ENCODE data around the gene GRID1.

GRID1 gene

DNA sequence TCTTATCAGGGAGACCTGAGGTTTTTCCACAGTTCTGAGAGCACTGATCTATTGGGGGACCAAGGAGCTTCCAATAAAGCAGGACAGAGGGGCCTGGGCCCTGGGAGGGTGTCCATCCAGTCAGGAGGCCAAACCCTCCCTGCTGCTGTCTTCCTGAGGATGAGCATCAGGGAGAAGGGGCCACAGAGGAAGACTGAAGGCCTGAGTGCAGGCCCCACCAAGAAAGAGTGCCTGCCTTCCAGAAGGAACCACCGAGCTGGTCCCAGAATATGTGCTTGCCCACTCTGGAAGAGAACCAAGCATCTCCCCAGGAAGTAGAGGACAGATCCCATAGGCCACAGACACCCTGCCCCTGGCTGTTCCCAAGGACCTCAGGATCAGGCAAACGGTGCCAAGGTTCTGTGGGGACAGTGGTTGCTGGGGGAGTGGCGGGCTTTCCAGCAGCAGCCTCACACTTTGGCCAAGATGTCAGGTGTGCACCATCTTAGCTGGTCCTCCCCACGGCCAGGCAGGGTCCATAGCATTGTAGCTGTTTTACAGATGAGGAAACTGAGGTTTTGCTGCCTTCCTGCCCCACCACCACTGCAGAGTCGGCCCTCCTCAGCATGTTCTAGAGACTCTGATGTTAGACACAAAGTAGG, 199.4 kb downstream of the GRID1 start:
- Mint-ChIP-seq H3K36me3 (ENCODE audit: low read depth) (no peaks in the 10 kb centered on the region), H3K27ac (no peak overlapping the region), H3K4me1 (no peaks in the 10 kb centered on the region), H3K27me3 (ENCODE audit: low read depth) (peaks cover 11% of the 10 kb centered on the region), H3K9me3 (no peaks in the 10 kb centered on the region), H3K4me3 (no peak overlapping the region)
- TF ChIP-seq, protein P1, sequence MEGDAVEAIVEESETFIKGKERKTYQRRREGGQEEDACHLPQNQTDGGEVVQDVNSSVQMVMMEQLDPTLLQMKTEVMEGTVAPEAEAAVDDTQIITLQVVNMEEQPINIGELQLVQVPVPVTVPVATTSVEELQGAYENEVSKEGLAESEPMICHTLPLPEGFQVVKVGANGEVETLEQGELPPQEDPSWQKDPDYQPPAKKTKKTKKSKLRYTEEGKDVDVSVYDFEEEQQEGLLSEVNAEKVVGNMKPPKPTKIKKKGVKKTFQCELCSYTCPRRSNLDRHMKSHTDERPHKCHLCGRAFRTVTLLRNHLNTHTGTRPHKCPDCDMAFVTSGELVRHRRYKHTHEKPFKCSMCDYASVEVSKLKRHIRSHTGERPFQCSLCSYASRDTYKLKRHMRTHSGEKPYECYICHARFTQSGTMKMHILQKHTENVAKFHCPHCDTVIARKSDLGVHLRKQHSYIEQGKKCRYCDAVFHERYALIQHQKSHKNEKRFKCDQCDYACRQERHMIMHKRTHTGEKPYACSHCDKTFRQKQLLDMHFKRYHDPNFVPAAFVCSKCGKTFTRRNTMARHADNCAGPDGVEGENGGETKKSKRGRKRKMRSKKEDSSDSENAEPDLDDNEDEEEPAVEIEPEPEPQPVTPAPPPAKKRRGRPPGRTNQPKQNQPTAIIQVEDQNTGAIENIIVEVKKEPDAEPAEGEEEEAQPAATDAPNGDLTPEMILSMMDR (IDR thresholded peaks at IDR 0.05; ENCODE audit: unreplicated experiment in 3 of 3) = no peak

DNA sequence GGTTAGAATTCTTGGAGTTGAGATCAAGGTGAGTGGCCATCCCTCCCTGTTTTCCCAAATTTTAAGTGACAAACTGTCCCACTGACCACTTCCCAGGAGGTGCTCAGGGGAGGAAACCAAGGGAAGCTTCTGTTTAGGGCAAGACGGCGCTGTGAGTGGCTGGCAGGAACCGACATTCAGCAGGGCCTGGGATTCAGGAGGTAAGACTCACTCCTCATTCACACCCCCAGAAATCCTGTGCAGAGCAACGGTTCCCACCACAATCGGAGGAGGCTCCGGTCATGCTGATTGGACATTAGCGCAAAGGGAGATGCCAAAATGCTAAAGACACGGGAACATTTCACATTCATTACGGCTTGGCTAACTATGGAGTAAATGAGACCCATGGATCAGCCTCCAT, 200.9 kb downstream of the GRID1 start:
- Mint-ChIP-seq H3K4me1 (no peaks in the 10 kb centered on the region), H3K9me3 (no peaks in the 10 kb centered on the region), H3K36me3 (ENCODE audit: low read depth) (no peaks in the 10 kb centered on the region), H3K4me3 (no peak overlapping the region), H3K27ac (no peak overlapping the region), H3K27me3 (ENCODE audit: low read depth) (peaks cover 5% of the 10 kb centered on the region)
- TF ChIP-seq, protein P1 (IDR thresholded peaks at IDR 0.05; ENCODE audit: unreplicated experiment in 3 of 3) = no peak

DNA sequence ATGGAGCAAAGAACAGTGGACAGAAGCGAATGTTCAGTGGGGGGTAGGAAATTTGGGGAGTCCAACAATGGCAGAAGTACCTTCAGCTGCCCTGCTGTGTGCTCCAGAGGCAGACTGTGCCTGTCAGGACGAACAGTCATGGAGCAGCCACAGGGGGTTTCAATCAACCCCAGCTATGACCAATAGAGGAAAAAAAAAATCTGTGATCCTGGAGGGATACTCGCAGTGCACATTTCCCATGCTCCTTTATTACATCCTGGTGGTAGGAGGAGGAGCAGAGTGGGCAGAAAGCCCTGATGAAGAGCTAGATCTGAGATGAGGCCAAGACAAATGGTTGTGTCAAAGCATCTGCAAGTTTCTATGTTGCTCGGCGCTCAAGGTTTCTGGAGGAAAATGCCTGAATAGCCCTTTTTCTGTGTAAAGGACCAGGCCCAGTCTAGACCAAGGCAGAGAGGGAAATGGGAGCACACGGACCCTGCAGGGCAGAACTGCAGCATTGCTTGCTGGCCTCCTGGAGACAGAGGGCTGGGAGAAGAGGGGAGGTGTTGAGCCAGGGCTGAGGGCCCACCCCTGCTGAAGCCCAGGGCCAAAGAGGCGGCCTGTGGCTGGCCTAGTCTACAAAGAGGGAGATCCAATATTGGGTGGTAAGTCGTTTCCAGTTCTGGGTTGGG, 201.5 kb downstream of the GRID1 start:
- H3K27ac Mint-ChIP-seq = no peak overlapping the region
- peaks cover 5% of the 10 kb centered on the region for H3K27me3 Mint-ChIP-seq (ENCODE audit: low read depth)
- TF ChIP-seq, protein P1 (IDR thresholded peaks at IDR 0.05; ENCODE audit: unreplicated experiment in 3 of 3) = no peak
- H3K4me1 Mint-ChIP-seq = no peaks in the 10 kb centered on the region
- H3K4me3 Mint-ChIP-seq = no peak overlapping the region
- H3K9me3 Mint-ChIP-seq = no peaks in the 10 kb centered on the region
- no peaks in the 10 kb centered on the region for H3K36me3 Mint-ChIP-seq (ENCODE audit: low read depth)

DNA sequence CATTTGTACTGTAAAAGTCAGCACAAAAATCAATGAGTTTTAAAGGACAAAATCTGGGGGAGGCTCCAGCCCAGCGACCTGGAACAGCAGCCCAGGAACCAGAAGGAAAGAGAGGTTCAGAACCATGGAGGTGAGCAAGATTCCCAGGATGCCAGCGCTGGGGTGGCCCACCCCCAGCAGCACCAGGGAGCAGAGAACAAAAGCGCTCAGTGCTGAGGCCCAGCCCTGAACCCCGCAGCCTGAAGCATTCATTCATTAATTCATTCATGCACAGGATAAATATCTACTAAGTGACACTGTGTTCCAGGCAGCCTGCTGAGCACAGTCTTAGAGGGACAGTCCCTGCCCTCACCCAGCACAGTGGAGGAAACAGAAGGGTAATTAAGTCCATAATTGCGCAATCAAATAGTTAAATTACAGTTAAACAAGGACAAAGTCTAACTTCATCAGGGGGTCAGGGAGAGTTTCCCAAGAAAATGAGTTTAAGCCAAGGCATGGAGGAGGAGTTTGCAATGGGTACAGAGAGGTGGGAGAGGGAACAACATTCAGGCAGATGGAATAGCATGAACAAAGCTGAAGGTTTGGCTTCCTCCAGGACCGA, 202.3 kb downstream of the GRID1 start:
- TF ChIP-seq, protein P1 (IDR thresholded peaks at IDR 0.05; ENCODE audit: unreplicated experiment in 3 of 3) = no peak
- H3K4me1 Mint-ChIP-seq = no peaks in the 10 kb centered on the region
- no peak overlapping the region for H3K4me3 Mint-ChIP-seq
- H3K9me3 Mint-ChIP-seq = no peaks in the 10 kb centered on the region
- H3K27me3 Mint-ChIP-seq (ENCODE audit: low read depth) = peaks cover 5% of the 10 kb centered on the region
- no peak overlapping the region for H3K27ac Mint-ChIP-seq
- no peaks in the 10 kb centered on the region for H3K36me3 Mint-ChIP-seq (ENCODE audit: low read depth)

DNA sequence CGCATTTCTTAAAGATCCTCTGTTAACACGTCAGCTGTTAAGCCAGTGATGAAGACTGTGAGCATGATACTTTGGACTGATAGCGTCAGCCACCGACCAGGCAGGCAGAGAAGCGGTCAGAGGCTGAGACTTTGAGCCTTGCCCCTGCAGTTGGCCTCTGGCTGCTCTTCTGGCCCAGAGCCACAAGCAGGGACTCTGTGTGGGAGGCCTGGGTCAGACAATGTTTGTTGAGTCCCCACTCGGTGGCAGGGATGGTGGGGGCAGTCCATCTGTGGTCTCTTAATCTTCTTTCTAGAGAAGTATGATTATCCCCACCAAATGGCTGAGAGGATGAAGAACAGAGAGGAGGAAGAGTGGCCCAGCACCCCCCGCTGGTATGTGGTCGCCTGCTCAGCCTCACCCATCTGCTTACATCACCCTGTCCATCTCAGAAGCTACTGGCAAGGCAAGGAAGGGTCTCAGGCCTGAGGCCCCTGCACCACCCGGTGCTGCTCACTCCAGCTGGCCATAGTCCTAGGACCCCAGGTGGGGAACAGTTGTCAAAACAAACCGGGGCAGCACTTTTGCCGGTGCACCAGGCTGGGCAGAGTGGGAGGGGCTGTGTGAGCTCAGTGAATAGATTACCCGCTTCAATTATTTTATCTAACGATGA, 202.9 kb downstream of the GRID1 start:
- H3K9me3 Mint-ChIP-seq = no peaks in the 10 kb centered on the region
- no peaks in the 10 kb centered on the region for H3K4me1 Mint-ChIP-seq
- no peak overlapping the region for H3K4me3 Mint-ChIP-seq
- TF ChIP-seq, protein P1 (IDR thresholded peaks at IDR 0.05; ENCODE audit: unreplicated experiment in 3 of 3) = no peak
- H3K27ac Mint-ChIP-seq = no peak overlapping the region
- H3K36me3 Mint-ChIP-seq (ENCODE audit: low read depth) = no peaks in the 10 kb centered on the region
- peaks cover under 1% of the 10 kb centered on the region for H3K27me3 Mint-ChIP-seq (ENCODE audit: low read depth)

All from nephron (organoid).